Measurements from ENCODE around the gene CNTN6. TPM values are rescaled to one million over a fixed set of nuclear protein-coding genes. Genes with fewer than 3 reads are reported as not detected.

Gene CNTN6
- total RNA-seq (ENCODE audit: low replicate concordance): 2.1 and 2.2 TPM in 2 replicates

DNA sequence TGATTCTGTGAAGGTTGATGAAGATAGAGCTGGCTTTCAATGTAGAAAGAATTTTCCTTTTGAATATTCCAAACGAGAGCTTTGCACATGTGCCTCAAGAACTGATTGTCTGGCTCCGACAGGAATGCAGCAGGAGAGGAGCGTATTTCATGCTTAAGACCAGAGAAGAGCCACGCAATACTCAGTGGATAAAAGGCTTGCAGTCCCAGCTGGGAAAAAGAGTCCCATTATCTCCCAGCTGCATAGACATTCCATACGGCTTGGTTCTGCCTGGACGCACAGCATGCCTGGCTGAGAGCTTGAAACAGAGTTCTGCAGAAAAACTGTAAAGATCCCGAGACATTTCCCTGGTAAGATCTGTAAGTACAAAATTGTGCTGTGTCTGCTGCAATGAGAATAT, at the start of gene CNTN6:
Gene CNTN6 (plus strand): TSS at position 254 of the 400 bp plus-strand sequence. CDS start 54,985 bp downstream, outside the sequence.
- Mint-ChIP-seq H3K9me3 (peaks cover 2% of the 10 kb centered on the region), H3K36me3 (peaks cover 2% of the 10 kb centered on the region), H3K4me3 (peak within 1 kb of the TSS; percentile 67), H3K27me3 (ENCODE audit: insufficient read depth, low read depth) (no peaks in the 10 kb centered on the region), H3K27ac (peak within 1 kb of the TSS; percentile 80), H3K4me1 (peaks cover 26% of the 10 kb centered on the region)
- Histone ChIP-seq H3K79me2 (ENCODE audit: low read depth) (no peaks in the 10 kb centered on the region), H3K9me3 (ENCODE audit: low read depth) (no peaks in the 10 kb centered on the region), H4K20me1 (ENCODE audit: low read depth) (no peaks in the 10 kb centered on the region), H3K27ac (peak within 1 kb of the TSS; percentile 84), H3K4me2 (peak within 1 kb of the TSS; percentile 68), H2AFZ (replicated peaks) (peak within 1 kb of the TSS; percentile 71), H3K4me3 (peak within 1 kb of the TSS; percentile 21), H3K4me1 (peaks cover 20% of the 10 kb centered on the region), H3K36me3 (no peaks in the 10 kb centered on the region), H3F3A (ENCODE audit: low read depth) (no peaks in the 10 kb centered on the region), H3K27me3 (no peaks in the 10 kb centered on the region), H3K9ac (peak within 1 kb of the TSS; percentile 17)
- peak; percentile 81 for DNase-seq (ENCODE audit: low spot score)
- TF ChIP-seq, protein P1, sequence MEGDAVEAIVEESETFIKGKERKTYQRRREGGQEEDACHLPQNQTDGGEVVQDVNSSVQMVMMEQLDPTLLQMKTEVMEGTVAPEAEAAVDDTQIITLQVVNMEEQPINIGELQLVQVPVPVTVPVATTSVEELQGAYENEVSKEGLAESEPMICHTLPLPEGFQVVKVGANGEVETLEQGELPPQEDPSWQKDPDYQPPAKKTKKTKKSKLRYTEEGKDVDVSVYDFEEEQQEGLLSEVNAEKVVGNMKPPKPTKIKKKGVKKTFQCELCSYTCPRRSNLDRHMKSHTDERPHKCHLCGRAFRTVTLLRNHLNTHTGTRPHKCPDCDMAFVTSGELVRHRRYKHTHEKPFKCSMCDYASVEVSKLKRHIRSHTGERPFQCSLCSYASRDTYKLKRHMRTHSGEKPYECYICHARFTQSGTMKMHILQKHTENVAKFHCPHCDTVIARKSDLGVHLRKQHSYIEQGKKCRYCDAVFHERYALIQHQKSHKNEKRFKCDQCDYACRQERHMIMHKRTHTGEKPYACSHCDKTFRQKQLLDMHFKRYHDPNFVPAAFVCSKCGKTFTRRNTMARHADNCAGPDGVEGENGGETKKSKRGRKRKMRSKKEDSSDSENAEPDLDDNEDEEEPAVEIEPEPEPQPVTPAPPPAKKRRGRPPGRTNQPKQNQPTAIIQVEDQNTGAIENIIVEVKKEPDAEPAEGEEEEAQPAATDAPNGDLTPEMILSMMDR (IDR thresholded peaks at IDR 0.05): no peak
- no peak for TF ChIP-seq EZH2phosphoT487 (IDR thresholded peaks at IDR 0.05)
- no peak for TF ChIP-seq EZH2 (IDR thresholded peaks at IDR 0.05)

DNA sequence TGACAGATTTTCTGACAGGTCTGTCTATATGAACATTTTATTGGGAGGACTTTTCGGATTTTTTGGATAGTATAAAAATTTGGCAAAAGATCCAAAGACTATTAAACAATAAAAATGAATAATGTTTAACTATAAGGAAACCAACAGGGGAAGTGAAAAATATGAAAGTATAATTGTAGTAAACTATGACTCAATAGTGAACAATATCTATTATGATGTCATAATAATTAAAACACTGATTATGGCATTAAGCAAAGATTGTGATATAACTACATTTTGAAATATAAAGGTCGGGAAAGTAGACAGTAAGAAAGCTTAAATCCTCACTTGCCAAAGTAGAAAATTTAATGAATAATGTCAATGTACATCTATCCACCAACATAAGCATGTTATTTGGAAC, 44.3 kb upstream of the CNTN6 start:
- no peaks in the 10 kb centered on the region for H3K4me1 ChIP-seq
- no peaks in the 10 kb centered on the region for H3K36me3 ChIP-seq
- H3K4me3 Mint-ChIP-seq: no peak overlapping the region
- H4K20me1 ChIP-seq (ENCODE audit: low read depth): no peaks in the 10 kb centered on the region
- no peaks in the 10 kb centered on the region for H3K27me3 Mint-ChIP-seq (ENCODE audit: insufficient read depth, low read depth)
- no peaks in the 10 kb centered on the region for H3K27me3 ChIP-seq
- no peak overlapping the region for H3K4me2 ChIP-seq
- H3K79me2 ChIP-seq (ENCODE audit: low read depth): no peaks in the 10 kb centered on the region
- peaks cover 3% of the 10 kb centered on the region for H3K9me3 ChIP-seq (ENCODE audit: low read depth)
- H2AFZ ChIP-seq (replicated peaks): no peak overlapping the region
- DNase-seq (ENCODE audit: low spot score): no peak
- peaks cover 7% of the 10 kb centered on the region for H3K9me3 Mint-ChIP-seq
- no peaks in the 10 kb centered on the region for H3K4me1 Mint-ChIP-seq
- H3F3A ChIP-seq (ENCODE audit: low read depth): no peaks in the 10 kb centered on the region
- no peak overlapping the region for H3K27ac Mint-ChIP-seq
- H3K27ac ChIP-seq: no peak overlapping the region
- H3K9ac ChIP-seq: no peak overlapping the region
- H3K36me3 Mint-ChIP-seq: no peaks in the 10 kb centered on the region
- no peak overlapping the region for H3K4me3 ChIP-seq
- TF ChIP-seq EZH2 (IDR thresholded peaks at IDR 0.05) (no peak), EZH2phosphoT487 (IDR thresholded peaks at IDR 0.05) (no peak)
- TF ChIP-seq, protein P1 (IDR thresholded peaks at IDR 0.05): no peak

DNA sequence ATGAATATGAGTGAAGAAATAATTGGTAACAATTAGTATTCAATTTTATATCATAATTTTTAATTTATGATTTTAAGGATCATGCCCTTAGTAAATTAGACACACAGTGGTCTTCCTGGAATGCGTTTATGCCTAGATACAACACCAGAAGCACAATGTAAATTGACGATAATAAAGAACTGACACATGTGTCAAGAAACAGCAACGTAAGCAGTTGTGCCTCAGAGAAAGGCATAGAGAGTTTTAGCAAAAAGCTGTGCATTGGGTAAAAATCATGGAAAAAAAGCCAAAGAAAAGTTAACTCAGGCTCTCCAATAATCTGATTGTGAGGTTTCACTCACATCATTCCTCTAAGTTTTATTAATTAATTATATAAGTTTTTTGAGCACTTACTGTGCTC, 37.0 kb upstream of the CNTN6 start:
- no peaks in the 10 kb centered on the region for H3K79me2 ChIP-seq (ENCODE audit: low read depth)
- H3K27me3 ChIP-seq: no peaks in the 10 kb centered on the region
- no peak for TF ChIP-seq EZH2 (IDR thresholded peaks at IDR 0.05)
- TF ChIP-seq EZH2phosphoT487 (IDR thresholded peaks at IDR 0.05): no peak
- TF ChIP-seq, protein P1 (IDR thresholded peaks at IDR 0.05): no peak
- H3K36me3 Mint-ChIP-seq: no peaks in the 10 kb centered on the region
- H3K4me1 Mint-ChIP-seq: no peaks in the 10 kb centered on the region
- no peak overlapping the region for H3K4me2 ChIP-seq
- no peaks in the 10 kb centered on the region for H3K36me3 ChIP-seq
- no peaks in the 10 kb centered on the region for H3K4me1 ChIP-seq
- no peak overlapping the region for H3K4me3 Mint-ChIP-seq
- H3K4me3 ChIP-seq: no peak overlapping the region
- H2AFZ ChIP-seq (replicated peaks): no peak overlapping the region
- DNase-seq (ENCODE audit: low spot score): no peak
- H3K9ac ChIP-seq: no peak overlapping the region
- H4K20me1 ChIP-seq (ENCODE audit: low read depth): no peaks in the 10 kb centered on the region
- H3K27me3 Mint-ChIP-seq (ENCODE audit: insufficient read depth, low read depth): no peaks in the 10 kb centered on the region
- H3F3A ChIP-seq (ENCODE audit: low read depth): no peaks in the 10 kb centered on the region
- no peak overlapping the region for H3K27ac ChIP-seq
- no peak overlapping the region for H3K27ac Mint-ChIP-seq
- no peaks in the 10 kb centered on the region for H3K9me3 ChIP-seq (ENCODE audit: low read depth)
- no peaks in the 10 kb centered on the region for H3K9me3 Mint-ChIP-seq
